Body of pancreas (tissue), 4 donors: ENCODE measurements around the gene ZBTB16. TPM values are rescaled to one million over a fixed set of nuclear protein-coding genes. Genes with fewer than 3 reads are reported as not detected.

ENCODE experiments used
- ATAC-seq: fragments of 150-250 bp; one replicate; pipeline ENCODE4 v1.9.1; 2016
- DNase-seq, 4 donors: peaks; one replicate each; pipeline ENCODE4 v3.0.0-alpha.2; 2019
- H3K27ac ChIP-seq, 4 donors: fragments of 200-600 bp; sonication (generic); 1 replicate in 3 of 4; 2 replicates in 1 of 4; pipeline versions ENCODE4 v1.5.1 to v1.6.1; 2016 to 2019; ENCODE audit warnings: mild to moderate bottlenecking in 1 of 4, mixed read lengths in 1 of 4, moderate library complexity in 1 of 4
- H3K27me3 ChIP-seq, 2 donors: fragments of 200-600 bp; sonication (generic); one replicate each; pipeline ENCODE4 v1.6.0; 2016; ENCODE audit warnings: mild to moderate bottlenecking in 1 of 2
- H3K36me3 ChIP-seq, 2 donors: fragments of 200-600 bp; sonication (generic); replicated peaks in 1 of 2; 2 replicates each; pipeline ENCODE4 v1.5.1; 2016; ENCODE audit warnings: low read depth in 2 of 2; ENCODE audit not compliant: insufficient read depth in 1 of 2
- H3K4me1 ChIP-seq: fragments of 200-600 bp; sonication (generic); one replicate; pipeline ENCODE4 v1.6.0; 2016
- H3K4me3 ChIP-seq, 2 donors: fragments of 200-600 bp; sonication (generic); 1 replicate in 1 of 2; 2 replicates in 1 of 2; pipeline ENCODE4 v1.5.1; 2016 to 2019
- H3K9me3 ChIP-seq, 3 donors: fragments of 200-600 bp; sonication (generic); 1 replicate in 2 of 3; 2 replicates in 1 of 3; pipeline ENCODE4 v1.5.1; 2016
- CTCF ChIP-seq, 7 experiments: fragments of 450-650 bp in 4 of 7; fragments of 200-600 bp in 3 of 7; sonication (generic) in 3 of 7; IDR thresholded peaks; one replicate each; pipeline ENCODE4 v1.5.1; 2016 to 2019; ENCODE audit warnings: antibody characterized with exemption in 7 of 7
- POLR2A ChIP-seq, 3 donors: fragments of 450-650 bp; IDR thresholded peaks; one replicate each; pipeline ENCODE4 v1.6.1; 2016; ENCODE audit warnings: antibody characterized with exemption in 3 of 3, mild to moderate bottlenecking in 2 of 3
- WGBS, 2 donors: methylation state at CpG; one replicate each; pipeline ENCODE4 v1.1.5; 2017; 5-methylcytosine and 5-hydroxymethylcytosine counted together
- intact Hi-C: fragments of 100-400 bp; cut with DNase I; formaldehyde crosslinking; loops from one replicate; pipeline ENCODE4 v1.15.1; 2023
- total RNA-seq, 2 donors: library from RNA; depleted of rRNA; stranded (reverse); fragments of >200 nt; gene quantifications; one replicate each; pipeline ENCODE4 v1.1.0, GENCODE V29; 2016

ZBTB16 gene
- total RNA-seq, 2 donors from 2014 or later: 96.5 to 150 TPM

- Histone ChIP-seq H3K4me3 (no peak overlapping the region), H3K27ac (peak overlapping the region in 3 of 4 donors; percentile 5 to 21 (median 19)), H3K9me3 (no peaks in the 10 kb centered on the region), H3K27me3 (no peaks in the 10 kb centered on the region), H3K4me1 (peaks cover 99% of the 10 kb centered on the region), H3K36me3 (peaks cover 0 to 2% of the 10 kb centered on the region in 2 donors)
- TF ChIP-seq POLR2A (IDR thresholded peaks at IDR 0.05): no peak
- no peak for TF ChIP-seq CTCF (IDR thresholded peaks at IDR 0.05)
- intact Hi-C loops: no loop called here
- 82 to 91% methylated on average over 6 of the region's 6 CpGs for WGBS, 2 donors
- DNase-seq: no peak
- no peak for ATAC-seq
Observed at GRCh38 chr11:114130115-114130576, 70.6 kb downstream of the ZBTB16 start.

GRCh38 chr11:114130629-114131277 is 71.2 kb downstream of the ZBTB16 start:
- peaks cover 0 to 2% of the 10 kb centered on the region in 2 donors for H3K36me3 ChIP-seq
- intact Hi-C loops: no loop called here
- H3K27ac ChIP-seq: peak overlapping the region in 3 of 4 donors; percentile 5 to 19 (median 13)
- 59 to 64% methylated on average over 7 of the region's 7 CpGs for WGBS, 2 donors
- TF ChIP-seq POLR2A (IDR thresholded peaks at IDR 0.05) (no peak), CTCF (IDR thresholded peaks at IDR 0.05) (no peak)
- DNase-seq (peak in 1 of 4 donors; percentile 0), ATAC-seq (no peak)
- no peaks in the 10 kb centered on the region for H3K27me3 ChIP-seq
- H3K9me3 ChIP-seq: no peaks in the 10 kb centered on the region
- no peak overlapping the region for H3K4me3 ChIP-seq
- peaks cover 99% of the 10 kb centered on the region for H3K4me1 ChIP-seq

GRCh38 chr11:114131461-114131864 is 72.0 kb downstream of the ZBTB16 start:
- intact Hi-C loops: no loop called here
- DNase-seq: no peak
- no peak for ATAC-seq

GRCh38 chr11:114132417-114132816 is 72.9 kb downstream of the ZBTB16 start:
- 83 to 85% methylated on average over 8 to 9 of the region's 9 CpGs for WGBS, 2 donors
- peak overlapping the region in 3 of 4 donors; percentile 14 to 55 (median 20) for H3K27ac ChIP-seq
- ATAC-seq: no peak

More at GRCh38 chr11:114131461-114131864, 72.0 kb downstream of the ZBTB16 start:
- Histone ChIP-seq H3K27me3 (no peaks in the 10 kb centered on the region), H3K4me1 (peaks cover 99% of the 10 kb centered on the region), H3K27ac (peak overlapping the region in 1 of 4 donors; percentile 3), H3K4me3 (no peak overlapping the region), H3K9me3 (no peaks in the 10 kb centered on the region), H3K36me3 (peaks cover 0 to 2% of the 10 kb centered on the region in 2 donors)
- TF ChIP-seq POLR2A (IDR thresholded peaks at IDR 0.05): no peak
- TF ChIP-seq CTCF (IDR thresholded peaks at IDR 0.05): no peak
- 17 to 26% methylated on average over 8 of the region's 8 CpGs for WGBS, 2 donors

More at GRCh38 chr11:114132417-114132816, 72.9 kb downstream of the ZBTB16 start:
- TF ChIP-seq CTCF (IDR thresholded peaks at IDR 0.05) (no peak), POLR2A (IDR thresholded peaks at IDR 0.05) (no peak)
- Histone ChIP-seq H3K27me3 (no peaks in the 10 kb centered on the region), H3K4me1 (peaks cover 96% of the 10 kb centered on the region), H3K9me3 (no peaks in the 10 kb centered on the region), H3K4me3 (no peak overlapping the region), H3K36me3 (no peaks in the 10 kb centered on the region)
- intact Hi-C loops: no loop called here
- DNase-seq: peak in 1 of 4 donors; percentile 4
